HG03097 (cell line): ENCODE measurements around the gene CCSER1.
"Not testable (repeated sequence)": the region's sequence is repeated elsewhere in the genome, so short reads cannot be mapped to it uniquely, and the experiment has no call there.

Experiments used
- ATAC-seq: cut with Tn5 transposase; IDR thresholded peaks from one replicate; pipeline ENCODE4 v1.9.1; 2021; ENCODE audit not compliant: unreplicated experiment, low FRiP score

The CCSER1 gene

DNA sequence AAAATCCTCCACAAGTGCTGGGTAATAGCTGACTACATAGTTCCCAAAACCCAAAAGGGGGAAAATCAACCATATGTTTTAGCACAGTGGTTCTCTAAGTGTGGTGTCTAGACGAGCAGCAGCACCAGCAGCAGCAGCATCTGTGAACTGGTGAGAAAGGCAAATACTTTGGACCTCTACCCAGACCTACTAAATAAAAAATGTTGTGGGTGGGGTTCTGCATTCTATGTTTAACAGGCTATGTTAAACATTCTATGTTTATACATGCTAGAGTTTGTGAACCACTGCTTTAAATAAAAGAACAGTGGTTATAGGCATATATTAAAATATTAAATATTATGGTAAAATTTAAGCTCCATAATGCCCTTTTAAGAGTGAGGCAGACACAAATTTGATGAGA is 1171.6 kb downstream of the CCSER1 start:
- no peak for ATAC-seq

DNA sequence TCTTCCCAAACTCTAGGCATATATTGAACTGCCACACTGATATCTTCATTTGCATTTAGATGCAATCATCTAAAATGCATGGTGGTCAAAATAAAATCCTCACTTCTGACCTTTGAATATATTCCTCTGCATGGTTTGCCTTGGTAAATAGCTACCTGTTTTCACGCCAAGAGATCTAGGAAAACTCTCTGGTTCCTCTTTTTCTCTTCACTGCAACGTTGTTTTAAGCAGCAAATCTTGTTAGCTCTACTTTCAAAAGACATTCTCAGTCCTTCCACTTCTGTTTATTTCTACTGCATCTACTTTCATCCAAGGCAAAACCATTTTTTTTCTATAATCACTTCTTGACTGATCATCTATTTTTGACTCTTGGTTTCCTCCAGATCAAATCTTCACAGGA is 1174.9 kb downstream of the CCSER1 start:
- no peak for ATAC-seq

DNA sequence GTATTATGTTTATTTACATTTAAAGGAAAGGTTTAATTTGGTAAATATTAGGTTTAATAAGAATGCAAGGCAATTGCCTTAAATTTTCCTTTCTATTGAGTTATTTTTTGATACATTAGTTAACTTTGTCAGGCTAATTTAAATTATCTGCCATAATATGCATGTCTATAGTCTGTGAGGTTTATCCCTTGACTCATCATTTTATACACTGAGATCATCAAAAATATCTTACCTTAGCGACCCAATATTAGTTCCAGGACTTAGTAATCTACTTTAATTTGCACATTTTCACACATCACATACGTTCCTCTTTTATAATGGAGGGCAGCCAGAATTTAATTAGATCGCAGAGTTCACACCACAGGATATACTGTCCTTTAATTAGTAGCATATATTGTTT is 1177.1 kb downstream of the CCSER1 start:
- ATAC-seq: no peak

DNA sequence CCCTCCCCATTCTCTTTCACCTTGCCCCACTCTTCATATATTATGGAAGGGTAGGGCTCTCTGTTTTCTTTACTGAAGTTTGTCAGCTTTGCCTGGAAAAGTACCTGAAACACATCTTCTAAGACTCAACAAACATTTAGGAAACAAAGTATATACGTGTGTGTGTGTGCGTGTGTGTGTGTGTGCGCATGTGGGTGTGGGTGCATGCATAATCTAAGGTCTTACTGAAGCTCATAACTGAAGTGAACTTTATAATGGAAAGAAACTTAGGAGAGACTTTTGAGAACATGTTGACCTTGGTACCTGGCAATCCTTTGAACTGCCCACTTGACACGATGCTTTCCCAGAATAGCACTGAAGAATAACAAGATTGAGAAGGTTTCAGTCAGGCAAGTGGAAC is 1190.2 kb downstream of the CCSER1 start:
- no peak for ATAC-seq

DNA sequence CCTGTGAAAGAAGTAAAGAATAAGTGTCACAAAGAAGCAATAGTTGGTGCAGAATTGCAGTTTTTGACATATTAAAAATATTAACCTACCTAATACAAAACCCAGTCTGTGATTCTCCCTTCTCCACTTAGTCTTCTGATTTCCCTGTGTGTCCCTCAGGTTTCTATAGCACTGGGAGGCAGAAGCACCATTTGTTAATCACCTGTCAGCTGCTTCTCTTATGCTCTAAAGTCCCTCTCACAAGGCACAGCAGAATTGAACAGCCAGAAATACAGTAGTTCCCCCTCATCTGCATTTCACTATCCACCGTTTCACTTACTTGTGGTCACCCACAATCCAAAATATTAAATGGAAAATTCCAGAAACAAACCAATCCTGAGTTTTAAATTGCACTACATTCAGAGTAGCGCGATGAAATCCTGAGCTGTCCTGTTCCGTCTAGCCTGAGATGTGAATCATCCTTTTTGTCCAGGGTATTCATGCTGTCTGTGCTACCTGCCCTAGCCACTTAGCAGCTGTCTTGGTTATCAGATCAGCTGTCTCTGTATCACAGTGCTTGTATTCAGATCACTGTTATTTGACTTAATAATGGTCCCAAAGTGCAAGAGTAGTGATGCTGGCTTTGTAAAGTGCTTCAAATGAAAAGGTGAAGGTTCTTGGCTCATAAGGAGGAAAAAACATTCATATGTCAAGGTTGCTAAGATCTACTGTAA is 1192.5 kb downstream of the CCSER1 start:
- ATAC-seq: no peak

DNA sequence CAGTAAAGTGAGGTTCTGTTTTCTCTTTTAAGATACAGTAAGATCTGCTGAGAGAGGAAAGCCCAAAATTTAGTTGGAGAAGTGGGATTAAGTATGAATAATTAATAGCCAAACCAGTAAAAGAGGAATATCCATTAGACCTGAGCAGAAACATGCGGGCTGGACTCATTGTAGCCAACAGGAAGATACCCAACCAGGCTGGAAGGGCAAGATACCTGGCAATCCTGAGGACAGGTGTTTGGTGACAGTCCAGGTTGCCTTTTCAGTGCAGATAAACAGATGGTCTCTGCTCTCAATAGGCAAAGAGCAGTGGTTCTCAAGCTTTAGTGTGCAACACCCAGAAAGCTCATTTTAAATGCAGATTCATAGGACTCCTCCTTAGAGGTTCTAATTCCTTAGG is 1195.8 kb downstream of the CCSER1 start:
- ATAC-seq: no peak

DNA sequence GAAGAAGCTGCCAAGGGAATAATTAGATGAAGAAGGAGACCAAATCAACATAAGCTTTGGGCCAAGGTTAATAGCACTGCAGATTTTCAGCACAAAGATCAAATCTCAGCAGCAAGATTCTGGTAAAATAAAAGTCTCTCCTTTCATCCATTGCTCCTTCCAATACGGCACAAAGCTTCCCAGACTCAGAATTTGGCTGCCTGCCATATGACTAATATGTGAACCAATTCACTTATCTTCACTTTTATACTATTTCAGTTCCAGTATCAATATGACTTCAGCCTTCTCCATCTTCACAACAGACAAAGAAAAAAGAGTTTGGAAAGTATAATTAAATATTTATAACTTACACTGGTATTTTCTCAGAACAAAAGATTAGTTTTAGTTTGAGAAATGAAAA is 1198.3 kb downstream of the CCSER1 start:
- ATAC-seq: no peak

DNA sequence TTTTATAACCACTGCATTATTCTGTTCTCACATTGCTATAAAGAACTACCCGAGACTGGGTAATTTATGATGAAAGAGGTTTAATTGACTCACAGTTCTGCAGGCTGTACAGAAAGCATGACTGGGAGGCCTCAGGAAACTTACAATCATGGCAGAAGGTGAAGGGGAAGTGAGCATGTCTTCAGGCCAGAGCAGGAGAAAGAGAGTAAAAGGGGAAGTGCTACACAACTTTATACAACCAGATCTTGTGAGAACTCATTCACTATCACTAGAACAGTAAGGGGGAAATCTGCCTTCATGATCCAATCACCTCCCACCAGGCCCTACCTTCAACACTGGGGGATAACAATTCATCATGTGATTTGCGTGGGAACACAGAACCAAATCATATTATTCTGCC is 1199.0 kb downstream of the CCSER1 start:
- not testable (repeated sequence) for ATAC-seq

DNA sequence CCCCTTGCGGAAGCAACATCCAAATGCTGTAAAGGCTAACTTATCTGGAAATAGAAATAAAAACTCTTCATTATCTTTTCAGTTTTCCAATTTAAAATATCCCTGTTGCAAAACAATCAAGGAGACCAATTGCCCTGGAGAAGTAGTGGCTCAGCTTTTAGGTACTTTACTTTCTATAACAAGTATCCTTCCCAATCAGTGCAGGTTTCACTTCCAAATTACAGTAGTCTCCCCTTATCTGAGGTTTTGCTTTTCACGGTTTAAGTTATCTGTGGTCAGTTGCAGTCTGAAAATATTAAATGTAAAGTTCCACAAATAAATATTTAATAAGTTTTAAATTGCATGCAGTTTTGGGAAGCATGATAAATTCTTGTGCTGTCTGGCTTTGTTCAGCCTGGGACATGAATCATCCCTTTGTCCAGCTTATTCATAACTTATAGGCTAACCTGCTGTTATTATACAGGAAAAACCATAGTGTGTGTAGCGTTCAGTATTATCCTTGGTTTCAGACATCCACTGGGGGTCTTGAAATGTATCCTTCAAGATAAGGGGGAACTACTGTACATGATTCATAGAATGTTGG is 1203.5 kb downstream of the CCSER1 start:
- no peak for ATAC-seq

DNA sequence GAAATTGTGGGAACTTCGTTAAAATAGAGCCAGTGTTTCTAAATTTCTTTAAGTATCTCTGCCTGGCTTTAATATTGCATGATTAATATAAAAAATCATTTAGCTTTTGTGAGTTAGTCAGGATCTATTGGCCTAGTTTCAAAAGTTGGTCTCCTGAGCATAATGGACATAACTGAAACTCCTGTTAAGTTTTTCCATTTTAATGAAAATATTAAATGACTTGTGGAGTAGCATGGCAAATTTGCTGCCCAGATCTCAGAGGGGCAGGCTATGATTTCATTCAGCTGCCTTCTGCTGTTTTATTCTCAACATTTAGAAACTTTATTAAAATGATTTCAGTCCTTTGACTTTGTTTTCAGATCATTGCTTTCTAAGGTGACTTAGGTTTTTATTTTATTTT is 1213.6 kb downstream of the CCSER1 start:
- ATAC-seq: no peak

DNA sequence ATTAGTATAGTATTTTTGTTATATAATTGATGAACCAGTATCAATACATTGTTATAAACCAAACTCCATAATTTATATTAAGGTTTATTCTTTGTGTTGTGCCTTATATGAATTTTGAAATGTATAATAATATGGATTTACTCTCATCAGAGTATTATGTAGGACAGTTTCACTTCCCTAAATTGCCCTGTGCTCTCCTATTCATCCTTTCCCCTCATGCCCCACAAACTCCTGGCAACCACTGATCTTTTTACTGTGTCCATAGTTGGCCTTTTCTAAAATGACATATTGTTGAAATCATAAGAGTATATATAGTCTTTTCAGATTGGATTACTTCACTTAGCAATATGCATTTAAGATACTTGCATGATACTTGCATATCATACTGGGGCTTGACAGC is 1218.4 kb downstream of the CCSER1 start:
- no peak for ATAC-seq

DNA sequence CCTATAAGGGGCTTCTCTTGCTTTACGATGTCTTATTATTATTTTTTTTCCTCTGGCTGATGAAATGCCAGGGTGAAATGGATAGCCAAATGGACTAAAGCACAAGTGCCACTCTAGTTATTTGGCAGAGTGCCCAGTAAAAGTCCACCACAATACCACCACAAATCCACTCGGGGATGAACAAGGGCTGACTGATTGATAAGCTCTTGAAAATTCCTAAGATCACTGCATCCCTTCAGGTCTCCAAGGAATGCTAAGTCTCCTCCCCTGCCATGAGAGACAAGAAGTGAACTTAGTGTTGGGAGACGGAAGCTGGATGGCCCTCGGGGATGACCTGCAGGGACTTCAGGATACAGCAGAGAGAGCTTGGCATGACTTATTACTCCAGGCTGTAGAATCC is 1229.3 kb downstream of the CCSER1 start:
- not testable (repeated sequence) for ATAC-seq

DNA sequence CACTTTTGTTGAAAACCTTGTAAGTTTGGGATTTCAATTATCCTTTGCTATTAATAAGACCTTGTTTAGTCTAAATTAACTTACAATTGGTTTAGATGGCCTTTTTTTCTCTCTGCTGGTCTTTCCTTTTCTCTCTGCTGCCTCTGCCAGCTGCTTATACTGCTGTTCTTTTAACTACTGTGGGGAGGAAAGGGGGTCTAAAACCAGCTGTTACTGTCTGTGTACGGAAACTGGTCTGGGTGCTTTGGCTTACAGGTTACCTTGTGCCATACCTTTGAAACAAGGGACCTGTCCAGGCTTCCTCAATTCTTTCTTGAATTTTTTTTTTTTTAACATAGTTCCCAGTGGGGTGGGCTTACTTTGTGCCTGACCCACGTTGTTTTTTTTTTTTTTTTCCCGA is 1230.8 kb downstream of the CCSER1 start:
- not testable (repeated sequence) for ATAC-seq

DNA sequence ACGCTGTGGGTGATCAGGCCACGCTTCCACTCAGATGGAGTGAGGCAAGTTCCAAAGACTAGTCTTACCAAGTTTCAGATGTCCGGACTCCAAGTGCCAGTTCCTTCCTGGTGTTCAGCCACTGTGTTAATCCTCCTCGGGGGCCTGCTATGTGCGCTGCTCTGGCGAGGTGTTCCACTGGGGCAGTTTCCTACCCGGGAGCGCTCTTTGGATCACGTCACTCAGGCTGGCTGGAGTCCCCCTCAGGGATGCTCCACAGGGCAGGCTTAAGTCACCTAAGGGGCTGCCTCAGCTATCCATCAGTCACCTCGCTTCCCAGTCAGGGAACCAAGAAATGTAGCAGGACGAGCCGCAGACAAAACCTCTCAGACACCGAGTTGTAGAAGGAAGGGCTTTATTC is 1231.4 kb downstream of the CCSER1 start:
- ATAC-seq: not testable (repeated sequence)

DNA sequence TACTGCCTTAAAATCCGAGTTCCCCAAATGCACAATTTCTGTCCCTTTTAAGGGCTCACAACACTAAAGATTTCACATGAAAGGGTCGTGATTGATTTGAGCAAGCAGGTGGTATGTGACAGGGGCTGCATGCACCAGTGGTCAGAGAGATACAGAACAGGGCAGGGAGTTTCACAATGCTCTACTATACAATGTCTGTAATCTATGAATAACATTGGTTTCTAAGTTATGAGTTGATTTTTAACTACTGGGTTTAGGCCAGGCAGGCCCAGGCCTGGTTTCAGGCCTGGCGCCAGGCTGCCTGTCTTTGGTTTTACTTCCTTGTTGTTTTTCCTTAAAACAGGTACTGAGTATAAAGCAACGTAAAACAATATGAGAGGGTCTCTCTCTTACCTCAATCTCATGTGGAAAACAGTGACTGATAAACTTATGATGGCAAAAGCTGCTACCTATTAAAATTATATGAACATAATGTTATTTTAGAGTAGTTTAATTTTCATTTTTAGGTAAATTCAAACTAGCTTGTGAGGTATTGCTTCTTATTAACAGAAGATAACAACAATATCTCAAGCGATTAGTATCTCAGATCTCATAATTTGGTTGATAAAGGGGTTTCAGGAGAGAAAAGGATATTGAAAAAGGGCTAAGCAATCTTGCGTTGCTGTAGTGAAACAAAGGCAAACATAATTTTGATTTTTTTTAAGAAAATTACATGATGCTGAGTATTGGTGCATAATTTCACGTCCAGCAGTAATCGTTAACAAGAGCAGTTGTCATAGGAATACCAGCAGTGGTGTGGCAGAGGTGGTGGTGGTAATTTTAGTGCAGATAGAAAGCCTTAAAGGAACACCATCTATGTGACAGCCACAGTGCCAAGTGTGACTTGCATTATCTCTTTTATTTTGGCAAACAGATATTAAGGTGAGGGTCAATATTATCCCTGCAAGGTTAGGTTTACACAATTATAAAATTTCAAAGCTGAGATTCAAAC is 1232.1 kb downstream of the CCSER1 start:
- ATAC-seq: no peak

DNA sequence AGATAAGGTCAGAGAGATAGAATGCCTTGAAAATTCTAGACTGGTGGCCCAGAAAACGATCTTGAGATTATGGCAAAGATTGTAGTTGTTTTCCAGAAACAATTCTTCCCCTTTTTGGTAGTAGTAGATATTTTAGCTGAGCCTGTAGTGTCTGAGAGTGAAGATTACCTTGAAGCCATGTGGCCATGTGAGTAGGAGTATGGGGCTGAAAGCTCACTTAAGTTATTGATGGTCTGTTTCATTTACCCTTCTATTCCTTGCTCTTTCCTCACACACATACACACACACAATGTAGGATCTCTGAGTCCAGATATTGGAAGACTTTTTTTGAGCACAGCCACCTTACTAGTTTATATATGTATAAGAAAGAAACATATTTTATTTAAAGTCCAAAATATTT is 1234.9 kb downstream of the CCSER1 start:
- no peak for ATAC-seq

DNA sequence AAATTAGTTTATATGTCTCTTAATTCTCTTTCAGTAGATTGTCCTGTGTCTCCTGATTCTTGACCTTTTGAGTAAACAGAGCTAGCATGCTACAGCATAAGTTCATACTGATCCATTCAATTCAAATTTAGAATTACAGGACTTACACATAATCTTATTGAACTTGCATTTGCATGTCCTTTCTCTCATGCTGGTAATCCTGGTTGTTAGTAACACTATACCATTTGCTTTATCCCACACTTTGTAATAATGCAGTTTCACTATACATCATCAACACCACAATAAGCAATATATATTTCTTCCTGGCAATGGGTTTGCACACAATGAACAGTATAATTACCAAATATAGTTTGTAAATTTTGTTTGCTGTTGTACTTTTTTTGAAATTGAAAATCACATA is 1239.4 kb downstream of the CCSER1 start:
- no peak for ATAC-seq

DNA sequence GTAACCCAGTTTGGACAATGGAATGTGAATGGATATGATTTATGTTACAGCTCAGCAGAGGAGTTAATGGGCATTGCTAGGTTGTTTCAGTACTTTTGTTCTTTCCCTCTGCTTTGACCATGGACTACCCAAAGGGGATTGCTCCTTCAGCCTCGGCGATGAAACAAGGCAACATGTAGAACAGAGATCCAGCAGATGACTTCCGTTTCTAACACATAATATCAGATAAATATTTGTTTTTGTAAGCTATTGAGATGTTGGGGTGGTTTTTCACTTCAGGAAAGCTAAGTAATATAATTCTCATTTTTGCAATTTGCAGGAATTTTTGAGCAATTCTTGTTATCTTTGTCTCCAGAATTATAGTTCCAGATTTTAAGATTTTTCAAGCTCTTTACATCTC is 1241.9 kb downstream of the CCSER1 start:
- ATAC-seq: no peak

DNA sequence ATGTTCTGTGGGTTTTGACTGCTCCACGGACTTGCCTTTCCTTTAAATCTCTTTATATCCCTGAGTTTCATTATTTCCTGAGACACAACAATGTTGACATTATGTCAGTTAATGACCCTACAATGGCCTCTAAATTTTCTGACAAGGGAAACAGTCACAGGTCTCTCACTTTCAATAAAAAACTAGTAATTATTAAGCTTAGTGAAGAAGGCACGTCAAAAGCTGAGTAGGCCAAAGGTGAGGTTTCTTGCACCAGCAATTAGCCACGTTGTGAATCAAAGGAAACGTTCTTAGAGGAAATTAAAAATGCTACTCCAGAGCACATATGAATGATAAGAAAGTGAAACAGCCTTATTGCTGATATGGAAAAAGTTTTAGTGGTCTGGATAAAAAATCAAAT is 1246.4 kb downstream of the CCSER1 start:
- no peak for ATAC-seq

DNA sequence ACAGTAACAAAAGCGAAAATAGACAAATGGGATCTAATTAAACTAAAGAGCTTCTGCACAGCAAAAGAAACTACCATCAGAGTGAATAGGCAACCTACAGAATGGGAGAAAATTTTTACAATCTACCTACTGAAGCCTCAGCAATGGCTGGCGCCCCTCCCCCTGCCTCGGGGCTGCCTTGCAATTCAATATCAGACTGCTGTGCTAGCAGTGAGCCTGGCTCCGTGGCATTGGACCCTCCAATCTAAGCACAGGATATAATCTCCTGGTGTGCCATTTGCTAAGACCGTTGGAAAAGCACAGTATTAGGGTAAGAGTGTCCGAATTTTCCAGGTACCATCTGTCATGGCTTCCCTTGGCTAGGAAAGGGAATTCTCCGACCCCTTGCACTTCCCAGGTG is 1278.2 kb downstream of the CCSER1 start:
- not testable (repeated sequence) for ATAC-seq

DNA sequence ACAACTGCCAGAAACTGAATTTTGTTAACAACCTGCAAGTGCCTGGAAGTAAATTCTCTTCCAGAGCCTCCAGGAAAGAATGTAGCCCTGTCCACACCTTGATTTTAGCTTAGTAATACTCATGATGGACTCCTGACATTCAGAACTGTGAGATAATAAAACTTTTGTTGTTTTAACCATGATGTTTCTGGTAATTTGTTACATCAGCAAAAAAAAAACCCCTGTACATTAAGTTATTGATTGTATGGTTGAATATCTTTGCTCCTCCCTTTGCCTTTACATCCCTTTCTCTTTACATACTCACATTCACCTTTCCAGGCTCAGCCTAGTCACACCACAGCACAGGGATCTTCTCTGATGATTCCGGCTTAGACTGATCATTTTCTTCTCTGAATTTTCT is 1294.8 kb downstream of the CCSER1 start:
- ATAC-seq: no peak
